Prostate gland (tissue), 1 donor: ENCODE data around the gene BAAT.

Experiments used
- POLR2A ChIP-seq: fragments of 450-650 bp; IDR thresholded peaks from one replicate; pipeline ENCODE4 v1.6.1; 2016; ENCODE audit warnings: antibody characterized with exemption, mild to moderate bottlenecking
- POLR2AphosphoS5 ChIP-seq: sonication (generic); formaldehyde crosslinking; IDR thresholded peaks from one replicate; pipeline ENCODE4 v1.6.1; 2017; ENCODE audit warnings: antibody characterized with exemption

DNA sequence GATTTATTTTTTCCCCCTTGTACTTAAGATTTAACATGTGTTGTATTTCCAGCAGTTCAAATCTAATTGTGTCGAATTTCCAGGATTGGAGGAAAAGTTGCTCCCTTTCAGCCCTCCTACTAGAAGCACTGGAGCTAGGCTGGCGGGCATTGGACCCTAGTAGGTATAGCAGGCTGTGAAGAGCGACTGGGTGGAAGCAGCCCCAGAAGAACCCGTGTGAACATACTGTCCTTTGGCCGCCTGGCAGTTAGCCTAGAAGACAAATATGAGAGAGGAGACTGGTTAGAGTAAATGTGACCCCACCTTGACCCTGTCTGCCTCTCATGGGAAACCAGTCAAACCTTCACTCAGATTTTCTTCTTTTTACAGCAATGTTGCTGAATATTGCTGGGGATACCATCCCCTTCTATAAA lies 36.9 kb upstream of the BAAT start:
- TF ChIP-seq POLR2AphosphoS5 (no peak), POLR2A (no peak)
